Activated T-cell treated with anti-CD3 and anti-CD28 coated beads, Interleukin-2, amount 50 U/mL, for 72 hours (primary cell): ENCODE results near the gene BCR. TPM values are rescaled to one million over a fixed set of nuclear protein-coding genes. Genes with fewer than 3 reads are reported as not detected.
A peak's percentile ranks its signal among the peaks of the same experiment; 100 is the strongest.
"Not testable (repeated sequence)": the region's sequence is repeated elsewhere in the genome, so short reads cannot be mapped to it uniquely, and the experiment has no call there.

Experiments used
- ATAC-seq, 2 donors: fragments of 150-1000 bp; cut with Tn5 transposase; replicated peaks in 1 of 2; 2 replicates each; pipeline ENCODE4 v1.10.0; 2021; ENCODE audit warnings: moderate library complexity in 2 of 2, mild to moderate bottlenecking in 1 of 2
- DNase-seq, 2 donors: peaks; one replicate each; pipeline ENCODE4 v3.0.0; 2021 to 2022; ENCODE audit warnings: mixed read lengths in 1 of 2
- H3K27ac Mint-ChIP-seq: one replicate; pipeline ENCODE4 v1.8.0; 2022; ENCODE audit warnings: mild to moderate bottlenecking, moderate library complexity, mixed read lengths
- H3K27me3 Mint-ChIP-seq: one replicate; pipeline ENCODE4 v1.8.0; 2022; ENCODE audit warnings: low read depth, mixed read lengths
- H3K36me3 Mint-ChIP-seq, 2 donors: one replicate each; pipeline ENCODE4 v1.8.0; 2022; ENCODE audit warnings: mixed read lengths in 2 of 2, mild to moderate bottlenecking in 1 of 2; ENCODE audit not compliant: insufficient read depth in 2 of 2
- H3K4me1 Mint-ChIP-seq: one replicate; pipeline ENCODE4 v1.8.0; 2022; ENCODE audit warnings: low read depth, mixed read lengths
- H3K4me3 Mint-ChIP-seq, 2 donors: one replicate each; pipeline ENCODE4 v1.8.0; 2022; ENCODE audit warnings: mild to moderate bottlenecking in 2 of 2, mixed read lengths in 2 of 2, moderate library complexity in 2 of 2
- H3K9me3 Mint-ChIP-seq, 2 donors: one replicate each; pipeline ENCODE4 v1.8.0; 2022; ENCODE audit warnings: mixed read lengths in 2 of 2
- total RNA-seq, 2 donors: library from RNA; stranded (reverse); gene quantifications; one replicate each; pipeline ENCODE4 v1.2.3, GENCODE V29; 2022

The BCR gene
- total RNA-seq, 2 donors from 2014 or later = 40.3 to 50.0 TPM

DNA sequence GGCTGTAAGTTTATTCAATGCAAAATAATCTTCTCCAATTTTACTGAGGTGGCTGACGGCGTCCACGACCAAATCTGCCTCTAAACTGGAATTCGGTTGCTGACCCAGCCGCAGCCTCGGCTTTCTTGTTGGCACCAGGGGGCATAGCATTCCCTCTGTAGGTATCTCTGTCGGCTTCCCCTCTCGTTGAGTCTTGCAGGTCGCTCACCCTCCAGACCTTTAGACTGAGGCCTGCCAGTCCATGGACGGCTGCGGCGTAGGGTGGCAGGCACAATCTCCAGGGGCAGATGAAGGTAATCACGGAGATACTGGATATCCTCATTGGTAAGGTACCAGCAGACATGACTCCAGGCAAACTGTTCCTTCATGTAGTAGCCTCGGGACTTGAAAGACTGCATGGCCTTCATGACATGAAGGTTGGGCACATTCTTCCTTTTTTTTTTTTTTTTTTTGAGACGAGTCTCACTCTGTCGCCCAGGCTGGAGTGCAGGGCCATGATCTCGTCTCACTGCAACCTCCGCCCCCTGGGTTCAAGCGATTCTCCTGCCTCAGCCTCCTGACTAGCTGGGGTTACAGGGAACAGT is 142.3 kb downstream of the BCR start:
- not testable (repeated sequence) for H3K4me3 Mint-ChIP-seq, H3K36me3 Mint-ChIP-seq, DNase-seq, H3K27me3 Mint-ChIP-seq, H3K9me3 Mint-ChIP-seq, ATAC-seq, H3K27ac Mint-ChIP-seq
- H3K4me1 Mint-ChIP-seq = peaks cover 13% of the 10 kb centered on the region

DNA sequence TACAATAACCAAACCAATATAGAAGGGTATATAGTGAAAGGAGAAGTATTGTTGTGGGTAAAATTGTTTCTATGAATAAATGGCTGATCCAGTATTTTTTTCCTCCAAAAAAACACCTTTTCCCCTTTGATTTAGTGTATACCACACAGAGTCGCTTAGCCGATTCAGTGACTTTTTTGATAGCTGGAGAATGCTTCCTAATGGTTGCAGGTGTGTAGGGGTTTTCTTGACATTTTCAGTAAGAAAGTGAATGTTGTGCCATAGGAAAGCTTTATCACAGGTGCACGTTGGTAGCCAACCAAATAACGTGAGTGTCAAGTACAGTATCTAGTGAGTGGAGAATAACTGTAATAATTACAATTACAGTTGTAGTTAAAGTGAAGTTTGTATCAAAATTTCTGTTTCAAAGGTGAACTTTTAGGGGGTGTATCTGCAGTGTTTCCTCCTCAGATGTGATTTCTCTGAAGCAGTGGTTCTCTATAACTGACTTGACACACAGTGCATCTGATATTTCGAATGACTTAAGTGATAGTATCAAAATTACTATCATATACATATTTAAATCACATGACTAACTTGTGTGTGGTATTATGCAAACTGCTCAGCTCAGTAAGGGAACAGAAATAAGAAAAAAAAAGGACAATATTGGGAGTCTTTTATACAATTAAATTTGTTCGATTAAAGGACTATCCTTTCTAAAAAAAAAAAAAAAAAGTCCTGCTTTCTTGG is 143.8 kb downstream of the BCR start:
- peak; percentile 88 to 97 for ATAC-seq
- peaks cover 13% of the 10 kb centered on the region for H3K4me1 Mint-ChIP-seq
- DNase-seq, H3K36me3 Mint-ChIP-seq, H3K9me3 Mint-ChIP-seq, H3K27me3 Mint-ChIP-seq: not testable (repeated sequence)
- peak overlapping the region; percentile 19 for H3K27ac Mint-ChIP-seq
- H3K4me3 Mint-ChIP-seq = peak overlapping the region in 1 of 2 donors; percentile 49

DNA sequence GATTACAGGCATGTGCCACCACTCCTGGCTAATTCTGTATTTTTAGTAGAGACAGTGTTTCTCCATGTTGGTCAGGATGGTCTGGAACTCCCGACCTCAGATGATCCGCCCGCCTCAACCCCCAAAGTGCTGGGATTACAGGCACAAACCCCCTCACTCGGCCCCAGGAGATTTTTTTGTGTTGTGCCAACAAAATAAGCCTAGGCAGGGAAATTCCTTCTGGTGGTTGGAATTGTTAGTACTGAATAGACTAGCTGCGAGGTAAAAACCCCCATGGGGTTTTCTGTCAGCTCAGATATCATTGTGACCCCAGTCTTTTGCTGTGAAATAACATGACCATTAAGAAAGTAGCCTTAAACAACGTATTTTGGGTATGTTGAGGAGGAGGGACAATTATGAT is 144.9 kb downstream of the BCR start:
- ATAC-seq = no peak
- no peak overlapping the region for H3K4me3 Mint-ChIP-seq
- no peaks in the 10 kb centered on the region for H3K27me3 Mint-ChIP-seq
- H3K4me1 Mint-ChIP-seq = peaks cover 13% of the 10 kb centered on the region
- DNase-seq = no peak
- H3K36me3 Mint-ChIP-seq = no peaks in the 10 kb centered on the region
- H3K9me3 Mint-ChIP-seq = no peaks in the 10 kb centered on the region
- no peak overlapping the region for H3K27ac Mint-ChIP-seq

DNA sequence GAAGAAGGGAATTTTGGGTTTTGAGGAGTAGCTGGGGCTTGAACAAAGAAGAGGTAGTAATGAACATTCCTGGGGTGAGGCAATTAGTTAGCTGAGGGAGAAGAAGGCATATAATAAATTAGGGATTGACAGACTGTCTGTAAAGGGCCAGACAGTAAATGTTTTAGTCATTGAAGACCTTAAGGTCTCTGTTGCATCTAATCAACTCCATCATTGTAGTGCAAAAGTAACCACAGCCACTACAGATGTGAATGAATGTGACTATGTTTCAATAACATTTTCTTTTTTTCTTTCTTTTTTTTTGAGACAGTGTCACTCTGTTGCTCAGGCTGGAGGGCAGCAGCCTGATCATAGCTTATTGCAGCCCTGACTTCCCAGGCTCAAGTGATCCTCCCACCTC is 153.5 kb downstream of the BCR start:
- not testable (repeated sequence) for H3K27ac Mint-ChIP-seq, DNase-seq, H3K4me3 Mint-ChIP-seq

DNA sequence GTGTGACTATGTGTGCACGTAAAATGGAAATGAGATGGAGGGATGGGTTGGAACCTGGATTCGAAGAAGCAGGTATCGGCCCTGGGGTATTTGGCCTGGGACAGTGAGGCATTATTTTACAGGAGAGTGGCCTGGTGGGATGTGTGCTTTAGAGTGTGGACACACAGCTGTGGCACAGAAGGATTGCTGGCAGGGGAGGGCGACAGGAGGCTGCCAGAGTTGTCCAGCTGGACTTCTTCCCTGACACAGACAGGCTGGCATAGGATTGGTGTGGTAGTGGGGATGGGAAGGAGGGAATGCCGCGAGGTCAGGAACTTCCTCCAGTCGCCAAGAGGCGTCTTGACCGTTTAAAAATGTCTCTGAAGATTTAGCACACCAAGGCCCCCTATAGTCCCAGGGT is 157.4 kb downstream of the BCR start:
- not testable (repeated sequence) for H3K9me3 Mint-ChIP-seq, H3K4me3 Mint-ChIP-seq, DNase-seq, H3K36me3 Mint-ChIP-seq, ATAC-seq, H3K4me1 Mint-ChIP-seq, H3K27me3 Mint-ChIP-seq, H3K27ac Mint-ChIP-seq

More for the DNA sequence above, 153.5 kb downstream of the BCR start:
- peak in 1 of 2 donors; percentile 36 for ATAC-seq
- not testable (repeated sequence) for H3K9me3 Mint-ChIP-seq, H3K4me1 Mint-ChIP-seq, H3K36me3 Mint-ChIP-seq, H3K27me3 Mint-ChIP-seq

DNA sequence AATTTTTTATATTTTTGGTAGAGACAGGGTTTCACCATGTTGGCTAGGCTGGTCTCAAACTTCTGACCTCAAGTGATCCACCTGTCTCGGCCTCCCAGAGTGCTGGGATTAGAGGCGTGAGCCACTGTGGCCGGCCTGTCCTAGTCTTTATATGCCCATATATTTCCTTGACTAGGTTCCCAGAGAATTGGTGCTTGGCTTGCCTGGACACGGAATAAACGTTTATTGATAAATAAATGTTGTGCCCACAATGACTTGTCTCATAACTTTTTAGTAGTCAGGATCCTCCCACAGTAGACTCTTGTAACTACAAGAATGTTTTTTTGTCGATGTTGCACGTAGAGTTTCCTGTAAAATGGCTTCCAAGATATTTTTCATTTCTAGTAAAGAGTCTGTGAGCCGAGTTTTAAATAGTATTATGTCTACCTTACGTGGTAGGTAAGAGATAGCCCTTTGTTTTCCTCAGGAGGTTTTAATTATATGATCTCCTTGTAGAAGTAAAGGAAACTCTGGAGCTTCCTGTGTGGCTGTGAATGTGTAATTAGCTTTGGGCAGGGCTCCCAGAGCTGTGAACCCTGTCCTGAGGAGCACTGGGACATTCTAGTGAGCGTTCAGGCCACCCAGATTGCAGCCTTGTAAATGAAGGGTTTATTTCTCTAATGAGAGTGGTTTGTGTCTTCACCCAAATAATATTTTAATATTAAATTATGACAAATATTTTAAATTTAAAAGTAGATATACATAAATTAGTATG is 161.8 kb downstream of the BCR start:
- not testable (repeated sequence) for H3K4me3 Mint-ChIP-seq, ATAC-seq, H3K27me3 Mint-ChIP-seq

DNA sequence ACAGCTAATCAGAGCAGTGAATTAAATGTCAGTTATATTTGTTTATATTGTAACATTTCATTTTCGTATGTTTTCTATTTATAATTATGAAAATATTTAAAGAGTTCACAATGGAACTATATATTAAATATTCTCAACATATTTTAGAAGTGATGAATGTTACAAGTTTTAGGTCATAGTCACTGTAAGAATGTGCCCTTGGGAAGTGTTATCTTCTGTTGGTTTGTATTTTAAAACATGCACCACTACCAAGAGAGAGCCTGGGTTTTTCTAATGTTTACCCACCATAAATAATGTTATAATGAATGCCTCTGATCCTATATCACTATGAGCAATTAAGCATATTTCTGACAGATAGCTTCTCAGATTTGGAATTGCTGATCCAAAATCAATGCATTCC is 171.0 kb downstream of the BCR start:
- peaks cover 7% of the 10 kb centered on the region for H3K27me3 Mint-ChIP-seq
- no peaks in the 10 kb centered on the region for H3K4me1 Mint-ChIP-seq
- no peak overlapping the region for H3K4me3 Mint-ChIP-seq
- DNase-seq (no peak), ATAC-seq (no peak)
- H3K27ac Mint-ChIP-seq = no peak overlapping the region
- H3K36me3 Mint-ChIP-seq = no peaks in the 10 kb centered on the region
- H3K9me3 Mint-ChIP-seq = no peaks in the 10 kb centered on the region

More for the DNA sequence above, 161.8 kb downstream of the BCR start:
- not testable (repeated sequence) for H3K27ac Mint-ChIP-seq, H3K4me1 Mint-ChIP-seq, DNase-seq, H3K36me3 Mint-ChIP-seq, H3K9me3 Mint-ChIP-seq

DNA sequence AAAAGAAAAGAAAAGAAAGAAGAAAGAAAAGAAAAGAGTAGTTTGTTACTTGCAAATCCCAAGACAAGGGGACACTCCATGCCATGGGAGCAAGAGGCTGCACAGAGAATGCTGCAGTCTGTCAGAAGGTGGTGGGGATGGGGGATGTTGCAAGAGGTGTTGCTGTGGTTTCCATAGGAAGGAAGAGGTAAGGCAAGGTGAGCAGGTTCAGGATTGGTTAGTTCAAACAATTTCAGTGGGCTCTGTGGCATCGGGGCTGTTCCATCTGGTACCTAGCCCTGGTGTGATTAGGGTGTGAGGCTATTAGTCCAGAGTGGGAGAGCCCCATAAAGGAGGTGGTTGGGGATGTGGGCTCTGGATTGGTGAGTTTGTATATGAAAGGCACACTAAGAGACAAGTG is 172.7 kb downstream of the BCR start:
- no peak overlapping the region for H3K4me3 Mint-ChIP-seq
- no peaks in the 10 kb centered on the region for H3K4me1 Mint-ChIP-seq
- DNase-seq (no peak), ATAC-seq (no peak)
- H3K9me3 Mint-ChIP-seq = no peaks in the 10 kb centered on the region
- H3K27me3 Mint-ChIP-seq = peaks cover 7% of the 10 kb centered on the region
- H3K36me3 Mint-ChIP-seq = no peaks in the 10 kb centered on the region
- H3K27ac Mint-ChIP-seq = no peak overlapping the region

DNA sequence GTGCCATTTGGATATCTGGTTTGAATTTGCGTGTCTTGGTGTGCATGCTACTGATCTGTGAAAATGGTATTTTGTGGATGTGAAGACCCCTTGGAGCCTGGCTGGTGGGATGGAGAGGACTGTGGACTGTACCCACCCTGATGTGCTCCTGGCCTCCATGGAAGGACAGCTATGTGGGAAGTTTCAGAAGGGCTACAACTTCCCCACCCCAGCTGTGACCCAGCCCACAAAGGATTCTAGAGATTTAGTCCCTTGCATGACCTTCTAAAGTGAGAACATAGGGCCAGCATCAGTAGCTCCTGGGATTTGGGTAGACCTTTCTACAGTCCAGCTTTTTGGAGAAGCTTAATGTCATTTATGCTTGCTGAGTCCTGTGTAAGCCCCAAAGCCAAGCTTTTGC is 173.4 kb downstream of the BCR start:
- no peak overlapping the region for H3K27ac Mint-ChIP-seq
- H3K36me3 Mint-ChIP-seq = no peaks in the 10 kb centered on the region
- H3K4me3 Mint-ChIP-seq = no peak overlapping the region
- DNase-seq = no peak
- H3K27me3 Mint-ChIP-seq = no peaks in the 10 kb centered on the region
- no peaks in the 10 kb centered on the region for H3K4me1 Mint-ChIP-seq
- no peaks in the 10 kb centered on the region for H3K9me3 Mint-ChIP-seq
- ATAC-seq = no peak

DNA sequence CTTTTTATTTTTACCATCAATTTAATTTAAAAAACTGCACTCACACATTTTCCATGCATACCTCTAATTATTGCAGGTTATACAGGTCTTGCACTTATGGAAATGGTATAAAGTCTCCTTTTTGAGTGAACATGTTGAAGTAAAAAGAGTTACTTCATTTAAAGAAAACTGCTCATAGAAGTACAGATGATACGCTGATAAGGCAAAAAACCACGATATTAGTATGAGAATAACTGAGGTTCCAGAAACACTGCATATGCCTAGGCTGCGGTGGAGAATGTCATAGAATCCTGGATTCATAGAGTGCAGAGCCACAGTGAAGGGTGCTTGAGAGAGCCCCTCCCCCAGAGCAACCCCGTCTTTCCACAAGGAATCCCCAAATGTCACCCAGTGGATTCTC is 175.8 kb downstream of the BCR start:
- H3K9me3 Mint-ChIP-seq = no peaks in the 10 kb centered on the region
- no peak for DNase-seq
- no peaks in the 10 kb centered on the region for H3K27me3 Mint-ChIP-seq
- no peak overlapping the region for H3K27ac Mint-ChIP-seq
- no peak for ATAC-seq
- no peaks in the 10 kb centered on the region for H3K4me1 Mint-ChIP-seq
- no peak overlapping the region for H3K4me3 Mint-ChIP-seq
- H3K36me3 Mint-ChIP-seq = no peaks in the 10 kb centered on the region

DNA sequence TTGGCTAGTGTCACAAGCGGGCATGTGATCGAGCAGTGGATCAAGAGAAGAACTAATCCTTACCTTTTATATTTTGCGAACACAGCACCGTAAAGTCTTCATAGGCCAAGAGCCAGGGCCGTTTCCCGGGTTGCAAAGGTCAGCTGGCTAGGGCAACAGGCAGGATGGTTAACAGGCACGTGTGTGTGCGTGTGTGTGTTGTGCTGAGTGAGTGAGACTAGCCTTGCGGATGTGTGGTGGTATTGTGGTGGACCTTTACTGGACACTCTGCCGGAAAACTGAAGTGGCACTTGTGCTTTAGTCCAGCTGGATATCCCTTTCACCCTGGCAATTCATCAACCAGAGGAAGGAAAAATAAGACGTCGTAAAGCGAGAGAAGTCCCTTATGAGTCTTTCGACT is 176.7 kb downstream of the BCR start:
- ATAC-seq = no peak
- Mint-ChIP-seq H3K4me3 (no peak overlapping the region), H3K27ac (no peak overlapping the region), H3K9me3 (no peaks in the 10 kb centered on the region), H3K27me3 (no peaks in the 10 kb centered on the region), H3K4me1 (no peaks in the 10 kb centered on the region), H3K36me3 (no peaks in the 10 kb centered on the region)
- DNase-seq = no peak

DNA sequence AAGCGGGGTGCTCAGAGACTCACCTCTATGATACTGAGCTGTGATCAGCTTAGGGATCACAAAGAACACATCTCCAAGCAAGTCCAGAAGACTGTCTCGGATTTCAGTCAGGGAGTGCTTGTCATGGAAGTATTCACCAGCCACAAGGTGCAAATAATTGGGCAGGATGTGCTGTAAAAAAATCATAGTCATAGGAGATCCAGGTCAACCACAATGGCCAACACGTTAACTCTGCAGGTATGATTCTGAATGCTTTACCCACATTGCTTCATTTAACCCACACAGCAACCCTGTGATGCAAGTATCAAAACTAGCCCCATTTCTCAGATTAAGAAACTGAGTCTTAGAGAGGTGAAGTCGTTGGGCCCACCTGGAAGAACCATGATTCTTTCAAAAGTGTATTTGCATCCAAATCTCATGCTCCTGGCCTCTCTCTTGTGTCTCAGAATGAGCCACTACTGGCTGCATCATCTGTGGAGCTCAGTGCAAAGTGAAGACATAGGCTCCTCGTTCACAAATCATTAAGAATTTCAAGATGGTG is 179.3 kb downstream of the BCR start:
- Mint-ChIP-seq H3K4me3 (no peak overlapping the region), H3K27ac (no peak overlapping the region), H3K4me1 (no peaks in the 10 kb centered on the region), H3K27me3 (no peaks in the 10 kb centered on the region), H3K9me3 (no peaks in the 10 kb centered on the region), H3K36me3 (no peaks in the 10 kb centered on the region)
- DNase-seq (no peak), ATAC-seq (no peak)

DNA sequence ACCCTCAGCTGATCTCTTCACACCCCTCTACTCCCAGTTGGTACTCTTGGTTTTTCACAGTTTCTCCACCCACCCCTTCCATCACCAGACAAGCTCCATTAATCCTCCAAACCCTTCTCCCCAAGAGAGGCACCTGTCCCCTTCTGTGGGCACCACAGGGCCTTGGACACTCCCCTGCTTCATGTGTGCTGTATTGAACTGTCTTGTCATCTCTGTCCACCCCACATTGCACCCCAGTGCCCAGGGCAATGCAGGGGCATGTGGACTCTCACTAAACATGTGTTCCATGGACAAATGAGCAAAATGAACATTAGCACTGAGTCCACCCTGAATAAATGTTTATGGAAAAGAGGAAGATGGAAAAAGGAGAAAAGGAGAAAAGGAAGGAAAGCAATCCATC is 181.4 kb downstream of the BCR start:
- no peaks in the 10 kb centered on the region for H3K36me3 Mint-ChIP-seq
- H3K4me3 Mint-ChIP-seq = no peak overlapping the region
- H3K4me1 Mint-ChIP-seq = no peaks in the 10 kb centered on the region
- no peaks in the 10 kb centered on the region for H3K9me3 Mint-ChIP-seq
- DNase-seq (no peak), ATAC-seq (no peak)
- H3K27me3 Mint-ChIP-seq = no peaks in the 10 kb centered on the region
- no peak overlapping the region for H3K27ac Mint-ChIP-seq
